Fibroblast of lung (primary cell): ENCODE measurements around the gene FSIP1. TPM values are rescaled to one million over a fixed set of nuclear protein-coding genes. Genes with fewer than 3 reads are reported as not detected.

Source experiments
- DNase-seq, 2 donors: peaks; one replicate each; pipeline versions ENCODE4 v3.0.0 to v3.0.0-alpha.2; 2010; ENCODE audit warnings: low read depth in 2 of 2
- H2AFZ ChIP-seq: 2 replicates; pipeline ENCODE4 v1.5.1; 2012; ENCODE audit warnings: low read length, control low read depth, inconsistent platforms
- H3K27ac ChIP-seq: 2 replicates; pipeline ENCODE4 v1.5.1; 2011; ENCODE audit warnings: low read length, control low read depth; ENCODE audit not compliant: insufficient read depth
- H3K27me3 ChIP-seq: 2 replicates; pipeline ENCODE4 v1.5.1; 2011; ENCODE audit warnings: mild to moderate bottlenecking, low read length; ENCODE audit not compliant: control insufficient read depth, insufficient read depth
- H3K36me3 ChIP-seq: 2 replicates; pipeline ENCODE4 v1.5.1; 2011; ENCODE audit warnings: low read length; ENCODE audit not compliant: control insufficient read depth, insufficient read depth
- H3K4me1 ChIP-seq: 2 replicates; pipeline ENCODE4 v1.5.1; 2011; ENCODE audit warnings: low read length; ENCODE audit not compliant: control insufficient read depth, insufficient read depth; ENCODE audit errors: extremely low read depth
- H3K4me2 ChIP-seq: 2 replicates; pipeline ENCODE4 v1.5.1; 2011; ENCODE audit warnings: low read length, control low read depth; ENCODE audit not compliant: insufficient read depth; ENCODE audit errors: extremely low read depth
- H3K4me3 ChIP-seq, 4 experiments: fragments of 200-600 bp in 1 of 4; sonication (generic) in 1 of 4; replicated peaks in 1 of 4; 2 replicates each; pipeline ENCODE4 v1.5.1; 2011 to 2016; ENCODE audit warnings: low read length in 4 of 4, low read depth in 3 of 4, mild to moderate bottlenecking in 3 of 4, control low read depth in 2 of 4, inconsistent platforms in 1 of 4, mixed read lengths in 1 of 4; ENCODE audit not compliant: insufficient read depth in 1 of 4; ENCODE audit errors: control extremely low read depth in 1 of 4
- H3K79me2 ChIP-seq: 2 replicates; pipeline ENCODE4 v1.5.1; 2012; ENCODE audit warnings: mild to moderate bottlenecking, low read length, inconsistent platforms; ENCODE audit not compliant: control insufficient read depth, insufficient read depth
- H3K9ac ChIP-seq: 2 replicates; pipeline ENCODE4 v1.5.1; 2011; ENCODE audit warnings: mild to moderate bottlenecking, low read length, control low read depth; ENCODE audit not compliant: insufficient read depth
- H3K9me3 ChIP-seq: 2 replicates; pipeline ENCODE4 v1.5.1; 2012; ENCODE audit warnings: low read depth, low read length; ENCODE audit not compliant: control insufficient read depth, insufficient read depth
- H4K20me1 ChIP-seq: 2 replicates; pipeline ENCODE4 v1.5.1; 2011; ENCODE audit warnings: low read length; ENCODE audit not compliant: control insufficient read depth, insufficient read depth; ENCODE audit errors: extremely low read depth
- EZH2 ChIP-seq: IDR thresholded peaks from 2 replicates; pipeline ENCODE4 v1.5.1; 2012; ENCODE audit warnings: low read length, control low read depth, mild to moderate bottlenecking; ENCODE audit errors: missing control alignments
- polyA plus RNA-seq, 2 donors: library from polyadenylated mRNA; depleted of rRNA in 1 of 2; stranded (reverse) in 1 of 2; unstranded in 1 of 2; fragments of >200 nt; gene quantifications; 2 replicates each; pipeline ENCODE4 v1.2.1, GENCODE V29; 2011 to 2012; ENCODE audit warnings: missing spikeins in 1 of 2
- total RNA-seq: library from RNA; depleted of rRNA; stranded (reverse); fragments of >200 nt; gene quantifications from 2 replicates; pipeline ENCODE4 v1.2.1, GENCODE V29; 2014
- TF ChIP-seq, protein P1 (sequence below), 2 donors: IDR thresholded peaks in 1 of 2; conservative IDR thresholded peaks in 1 of 2; 1 replicate in 1 of 2; 2 replicates in 1 of 2; pipeline ENCODE4 v1.5.1; 2011 to 2012; ENCODE audit warnings: low read length in 2 of 2, control low read depth in 1 of 2, inconsistent platforms in 1 of 2, low read depth in 1 of 2, mild to moderate bottlenecking in 1 of 2

Gene FSIP1
- total and polyA plus RNA-seq, 2 donors (not counting 1 experiment from before 2014, with no cell fraction given), result 0.50 to 5.1 TPM

DNA sequence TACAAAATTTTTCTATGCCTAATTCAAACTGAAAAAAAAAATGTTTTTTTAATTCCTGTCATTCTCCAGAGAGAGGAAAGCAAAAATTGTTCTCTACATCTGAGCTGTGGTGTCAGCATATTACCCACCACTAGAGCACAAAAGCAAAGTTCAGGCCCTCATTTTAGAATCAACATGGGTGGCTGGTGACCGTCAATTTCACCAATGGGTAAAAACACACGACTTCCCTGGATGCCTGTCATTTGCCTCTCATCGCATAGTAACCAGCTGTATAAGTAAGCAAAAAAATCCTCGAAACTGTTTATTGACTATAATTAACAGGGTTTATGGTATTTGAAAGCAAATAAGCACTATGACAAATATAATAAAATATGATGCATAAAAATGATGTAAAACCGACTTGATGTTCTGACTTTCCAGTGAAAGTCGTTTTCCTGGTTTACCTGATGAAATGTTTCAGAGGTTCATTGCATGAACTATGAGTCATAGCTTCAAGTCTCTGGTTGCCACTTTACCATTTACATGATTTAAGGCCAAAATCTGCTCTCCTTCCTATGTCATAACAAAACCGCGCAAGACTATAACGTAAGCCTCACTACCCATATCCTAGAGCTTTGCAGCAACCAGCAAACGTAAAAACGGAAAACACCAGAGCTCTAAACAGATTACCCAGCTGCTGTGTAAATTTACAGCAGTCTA, 141.3 kb downstream of the FSIP1 start:
- DNase-seq, result peak in 1 of 2 donors; percentile 57
- Histone ChIP-seq H3K27ac (no peak overlapping the region), H3K4me2 (no peak overlapping the region)

DNA sequence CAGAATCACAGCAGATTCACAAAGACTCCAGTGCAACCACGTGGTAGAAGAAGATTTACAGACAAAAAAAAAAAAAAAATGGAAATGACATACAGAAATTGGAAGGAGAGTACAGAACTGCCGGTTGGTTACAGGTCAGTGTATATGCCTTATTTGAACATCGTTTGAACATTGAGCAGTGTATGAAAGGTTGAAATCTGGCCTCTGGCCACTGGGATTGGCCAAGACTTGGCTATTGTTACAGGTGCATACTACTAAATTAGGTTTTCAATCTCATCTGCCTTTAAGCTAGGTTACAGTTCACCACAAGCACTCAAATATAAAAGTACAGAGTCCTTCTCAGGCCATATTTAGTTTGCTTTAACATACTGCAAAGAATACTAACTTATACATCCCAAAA, 142.0 kb downstream of the FSIP1 start:
- Histone ChIP-seq H3K27me3 (no peaks in the 10 kb centered on the region), H3K4me2 (no peak overlapping the region), H3K4me1 (no peaks in the 10 kb centered on the region), H2AFZ (no peak overlapping the region), H3K9ac (no peak overlapping the region), H3K27ac (no peak overlapping the region), H3K36me3 (no peaks in the 10 kb centered on the region), H3K79me2 (no peaks in the 10 kb centered on the region), H3K9me3 (no peaks in the 10 kb centered on the region), H3K4me3 (no peak overlapping the region), H4K20me1 (no peaks in the 10 kb centered on the region)
- TF ChIP-seq, protein P1, sequence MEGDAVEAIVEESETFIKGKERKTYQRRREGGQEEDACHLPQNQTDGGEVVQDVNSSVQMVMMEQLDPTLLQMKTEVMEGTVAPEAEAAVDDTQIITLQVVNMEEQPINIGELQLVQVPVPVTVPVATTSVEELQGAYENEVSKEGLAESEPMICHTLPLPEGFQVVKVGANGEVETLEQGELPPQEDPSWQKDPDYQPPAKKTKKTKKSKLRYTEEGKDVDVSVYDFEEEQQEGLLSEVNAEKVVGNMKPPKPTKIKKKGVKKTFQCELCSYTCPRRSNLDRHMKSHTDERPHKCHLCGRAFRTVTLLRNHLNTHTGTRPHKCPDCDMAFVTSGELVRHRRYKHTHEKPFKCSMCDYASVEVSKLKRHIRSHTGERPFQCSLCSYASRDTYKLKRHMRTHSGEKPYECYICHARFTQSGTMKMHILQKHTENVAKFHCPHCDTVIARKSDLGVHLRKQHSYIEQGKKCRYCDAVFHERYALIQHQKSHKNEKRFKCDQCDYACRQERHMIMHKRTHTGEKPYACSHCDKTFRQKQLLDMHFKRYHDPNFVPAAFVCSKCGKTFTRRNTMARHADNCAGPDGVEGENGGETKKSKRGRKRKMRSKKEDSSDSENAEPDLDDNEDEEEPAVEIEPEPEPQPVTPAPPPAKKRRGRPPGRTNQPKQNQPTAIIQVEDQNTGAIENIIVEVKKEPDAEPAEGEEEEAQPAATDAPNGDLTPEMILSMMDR (conservative IDR thresholded peaks at IDR 0.05 in 1 of 2, IDR thresholded peaks at IDR 0.05 in 1 of 2; ENCODE audit: low read depth in 1 of 2, low read length in 2 of 2), result no peak
- no peak for TF ChIP-seq EZH2
- no peak for DNase-seq

More for the DNA sequence above, 141.3 kb downstream of the FSIP1 start:
- Histone ChIP-seq H3K4me1 (no peaks in the 10 kb centered on the region), H3K9me3 (no peaks in the 10 kb centered on the region), H3K27me3 (no peaks in the 10 kb centered on the region), H2AFZ (no peak overlapping the region), H3K4me3 (no peak overlapping the region), H4K20me1 (no peaks in the 10 kb centered on the region), H3K36me3 (no peaks in the 10 kb centered on the region), H3K9ac (no peak overlapping the region), H3K79me2 (no peaks in the 10 kb centered on the region)
- TF ChIP-seq EZH2, result no peak
- TF ChIP-seq, protein P1 (conservative IDR thresholded peaks at IDR 0.05 in 1 of 2, IDR thresholded peaks at IDR 0.05 in 1 of 2; ENCODE audit: low read depth in 1 of 2, low read length in 2 of 2), result no peak

DNA sequence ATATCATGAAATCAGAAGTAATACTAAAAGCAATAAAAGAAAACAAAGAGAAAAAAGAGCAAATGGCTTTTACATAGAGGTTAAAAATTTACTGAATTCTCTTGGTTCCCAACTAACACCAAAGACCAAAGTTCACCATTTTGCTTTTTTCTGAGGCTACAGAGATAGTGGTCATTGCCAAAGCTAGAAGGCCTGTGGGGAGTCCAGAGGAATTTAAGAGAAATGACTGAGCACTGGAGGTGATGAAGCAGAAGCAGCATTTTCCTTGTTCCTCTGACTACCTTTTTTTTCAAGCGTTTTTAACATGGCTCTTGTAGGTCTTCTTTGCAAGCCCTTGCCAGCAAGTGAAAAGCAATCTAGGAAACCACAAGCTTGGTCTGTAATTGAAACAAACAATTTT, 143.6 kb downstream of the FSIP1 start:
- no peaks in the 10 kb centered on the region for H3K27me3 ChIP-seq
- H4K20me1 ChIP-seq, result no peaks in the 10 kb centered on the region
- no peaks in the 10 kb centered on the region for H3K4me1 ChIP-seq
- TF ChIP-seq EZH2, result no peak
- TF ChIP-seq, protein P1 (conservative IDR thresholded peaks at IDR 0.05 in 1 of 2, IDR thresholded peaks at IDR 0.05 in 1 of 2; ENCODE audit: low read depth in 1 of 2, low read length in 2 of 2), result no peak
- no peak overlapping the region for H2AFZ ChIP-seq
- no peak for DNase-seq
- H3K36me3 ChIP-seq, result no peaks in the 10 kb centered on the region
- no peak overlapping the region for H3K4me3 ChIP-seq
- no peak overlapping the region for H3K27ac ChIP-seq
- no peaks in the 10 kb centered on the region for H3K79me2 ChIP-seq
- no peaks in the 10 kb centered on the region for H3K9me3 ChIP-seq
- no peak overlapping the region for H3K9ac ChIP-seq
- H3K4me2 ChIP-seq, result no peak overlapping the region
